AG10803 (cell line): ENCODE results near the gene LRFN5.

Experiments used
- DNase-seq: peaks from one replicate; pipeline ENCODE4 v3.0.0; 2010; ENCODE audit warnings: low read depth
- H3K4me3 ChIP-seq: 2 replicates; pipeline ENCODE4 v1.5.1; 2011; ENCODE audit warnings: mild to moderate bottlenecking, low read length, control low read depth
- TF ChIP-seq, protein P1 (sequence below): conservative IDR thresholded peaks from 2 replicates; pipeline ENCODE4 v1.5.1; 2011; ENCODE audit warnings: mild to moderate bottlenecking, low read length, control low read depth, inconsistent platforms

Gene LRFN5

DNA sequence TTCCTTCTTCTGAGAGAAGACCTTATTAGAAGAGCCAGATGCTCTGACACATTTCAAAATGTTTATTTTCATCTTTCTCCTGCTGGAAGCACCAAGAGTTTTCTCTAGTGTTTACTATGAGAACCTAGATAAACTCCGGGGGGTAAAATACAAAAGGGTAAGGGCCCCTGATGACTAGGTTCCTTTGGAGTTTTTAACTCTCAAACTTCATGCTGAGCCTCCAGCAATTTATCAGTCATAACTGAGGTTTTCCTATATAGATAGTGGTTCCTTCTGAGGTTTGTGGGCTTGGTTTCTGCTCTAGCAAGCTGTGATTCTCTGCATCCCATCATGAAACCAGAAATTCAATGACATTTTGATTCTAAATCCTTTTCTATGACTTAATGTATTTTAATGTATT lies 210.9 kb downstream of the LRFN5 start:
- TF ChIP-seq, protein P1, sequence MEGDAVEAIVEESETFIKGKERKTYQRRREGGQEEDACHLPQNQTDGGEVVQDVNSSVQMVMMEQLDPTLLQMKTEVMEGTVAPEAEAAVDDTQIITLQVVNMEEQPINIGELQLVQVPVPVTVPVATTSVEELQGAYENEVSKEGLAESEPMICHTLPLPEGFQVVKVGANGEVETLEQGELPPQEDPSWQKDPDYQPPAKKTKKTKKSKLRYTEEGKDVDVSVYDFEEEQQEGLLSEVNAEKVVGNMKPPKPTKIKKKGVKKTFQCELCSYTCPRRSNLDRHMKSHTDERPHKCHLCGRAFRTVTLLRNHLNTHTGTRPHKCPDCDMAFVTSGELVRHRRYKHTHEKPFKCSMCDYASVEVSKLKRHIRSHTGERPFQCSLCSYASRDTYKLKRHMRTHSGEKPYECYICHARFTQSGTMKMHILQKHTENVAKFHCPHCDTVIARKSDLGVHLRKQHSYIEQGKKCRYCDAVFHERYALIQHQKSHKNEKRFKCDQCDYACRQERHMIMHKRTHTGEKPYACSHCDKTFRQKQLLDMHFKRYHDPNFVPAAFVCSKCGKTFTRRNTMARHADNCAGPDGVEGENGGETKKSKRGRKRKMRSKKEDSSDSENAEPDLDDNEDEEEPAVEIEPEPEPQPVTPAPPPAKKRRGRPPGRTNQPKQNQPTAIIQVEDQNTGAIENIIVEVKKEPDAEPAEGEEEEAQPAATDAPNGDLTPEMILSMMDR = no peak
- no peak overlapping the region for H3K4me3 ChIP-seq
- no peak for DNase-seq

DNA sequence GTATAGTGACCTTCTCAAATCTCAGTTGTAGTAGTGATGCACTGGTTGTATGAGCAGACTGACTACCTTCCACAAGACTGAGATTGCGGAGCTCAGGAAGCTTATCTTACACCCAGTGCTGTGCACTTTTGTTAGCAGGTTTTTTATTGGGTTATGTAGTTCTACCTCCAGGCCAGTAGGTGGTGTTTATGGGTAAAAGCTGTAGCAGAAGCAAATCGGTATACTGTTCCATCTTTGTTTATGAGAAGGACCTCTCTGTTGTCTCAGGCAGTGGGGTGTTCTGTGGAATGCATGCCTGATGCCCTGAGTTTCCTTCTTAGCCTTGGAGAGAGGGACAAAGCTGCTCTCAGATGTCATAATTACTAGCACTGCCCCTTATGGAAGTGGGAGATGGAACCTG lies 217.8 kb downstream of the LRFN5 start:
- no peak overlapping the region for H3K4me3 ChIP-seq
- no peak for DNase-seq
- TF ChIP-seq, protein P1 = 0 out of 2 replicates have a peak, but pooled peaks have one; percentile 8

DNA sequence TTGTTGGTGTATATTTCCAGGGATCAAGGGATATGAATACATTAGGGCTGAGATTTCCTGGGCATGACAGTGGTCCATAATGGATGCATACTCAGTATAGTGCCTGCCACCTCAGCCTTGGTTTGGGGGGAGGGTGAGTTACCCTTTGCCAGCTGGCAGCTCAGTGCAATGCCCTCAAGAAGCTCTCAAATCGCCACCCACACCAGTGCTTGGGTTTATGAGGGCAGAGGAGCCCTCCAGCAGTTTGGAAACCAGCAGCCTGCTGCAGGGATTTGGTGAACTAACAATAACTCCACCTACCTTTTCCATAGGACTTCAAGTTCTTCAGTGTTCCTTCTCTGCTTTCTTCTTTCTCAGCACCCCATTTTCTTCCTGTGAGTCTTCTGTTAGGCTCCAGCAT lies 218.9 kb downstream of the LRFN5 start:
- TF ChIP-seq, protein P1 = no peak
- no peak for DNase-seq

DNA sequence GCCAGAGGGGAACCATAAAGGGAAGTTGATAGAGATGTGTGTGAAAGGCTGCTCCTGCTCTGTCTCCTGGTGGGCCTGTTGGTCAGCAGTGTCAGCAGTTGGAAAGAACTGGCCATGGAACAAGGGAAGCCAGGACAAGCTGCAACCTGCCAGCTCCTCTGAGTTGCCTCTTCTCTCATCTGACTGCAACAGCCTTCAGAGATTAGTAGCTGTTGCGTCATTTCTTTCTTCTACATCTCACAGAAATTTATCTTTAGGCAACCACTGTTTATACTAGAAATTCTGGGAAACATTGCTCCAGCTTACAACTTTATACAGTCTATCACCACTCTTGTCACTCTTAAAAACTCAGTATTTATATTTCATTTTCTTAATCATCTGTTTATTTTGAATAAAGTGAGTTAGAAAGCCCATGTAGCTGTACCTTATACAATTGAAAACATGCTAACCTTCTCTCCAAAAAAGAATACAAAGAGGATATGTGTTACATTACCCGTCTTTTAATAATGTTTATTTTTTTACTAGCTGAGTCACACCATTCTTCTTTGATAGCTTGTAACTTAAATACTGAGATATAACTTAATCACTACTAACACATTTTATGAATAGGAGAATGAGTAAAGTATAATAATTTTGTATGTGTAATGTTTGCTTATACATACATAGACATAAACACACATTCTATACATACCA lies 224.2 kb downstream of the LRFN5 start:
- peak; percentile 1 for DNase-seq
- TF ChIP-seq, protein P1 = no peak
- no peak overlapping the region for H3K4me3 ChIP-seq

More for the DNA sequence above, 218.9 kb downstream of the LRFN5 start:
- H3K4me3 ChIP-seq = no peak overlapping the region

DNA sequence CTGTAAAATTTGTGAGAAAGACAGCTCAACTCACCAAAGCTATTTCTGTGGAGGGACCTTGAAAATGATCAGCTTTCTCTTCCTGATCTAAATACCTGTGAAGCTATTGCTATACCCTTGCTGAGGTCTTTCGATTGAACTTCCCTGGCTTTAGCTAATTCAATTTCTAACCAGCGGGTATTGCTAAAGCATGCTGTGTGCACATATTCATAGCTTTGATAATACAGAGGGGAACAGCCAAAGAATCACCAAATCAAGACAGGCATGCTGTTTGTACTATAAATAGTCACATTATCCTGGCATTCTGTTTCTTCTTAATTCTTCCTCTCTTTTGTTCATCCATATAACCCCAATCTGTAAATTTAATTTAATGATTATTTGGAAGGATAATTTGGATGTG lies 233.0 kb downstream of the LRFN5 start:
- no peak for DNase-seq
- TF ChIP-seq, protein P1 = no peak

DNA sequence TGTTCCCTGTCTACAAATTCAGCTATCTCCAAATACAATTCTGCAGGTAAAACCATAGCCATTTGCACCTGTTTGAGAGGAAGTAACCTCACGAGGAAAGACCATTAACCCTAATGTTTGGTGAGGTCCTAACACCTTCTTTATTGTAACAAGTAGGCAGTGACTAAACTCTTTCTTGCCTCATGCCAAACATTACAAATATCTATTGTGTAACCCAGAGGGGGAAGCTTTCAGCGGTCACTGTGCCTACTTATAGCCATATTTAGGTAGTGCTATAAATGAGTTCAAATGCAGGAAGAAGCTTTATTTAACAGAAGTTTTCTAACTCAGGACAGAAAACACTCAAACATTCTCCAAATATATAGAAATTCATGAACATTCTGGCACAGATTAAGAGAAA lies 252.7 kb downstream of the LRFN5 start:
- DNase-seq = no peak
- TF ChIP-seq, protein P1 = no peak

More for the DNA sequence above, 233.0 kb downstream of the LRFN5 start:
- H3K4me3 ChIP-seq = no peak overlapping the region

DNA sequence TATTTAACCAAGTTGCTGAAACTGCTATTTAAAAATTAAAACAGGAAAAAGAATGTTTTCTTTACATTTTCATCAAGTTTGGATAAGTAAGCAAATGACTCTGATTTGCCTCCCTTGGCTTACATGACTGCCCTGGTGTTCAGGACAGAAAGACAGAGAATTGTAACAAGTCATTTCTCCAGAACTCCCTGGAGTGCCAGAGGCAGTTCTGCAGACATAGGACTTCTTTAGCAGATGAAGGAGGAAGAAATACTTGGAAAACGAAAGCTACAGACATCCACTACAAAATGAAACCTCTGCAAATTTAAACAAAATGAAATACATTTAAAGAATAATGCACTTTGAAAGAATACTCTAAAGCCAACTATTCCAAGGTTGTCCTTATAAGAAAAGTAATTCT lies 253.9 kb downstream of the LRFN5 start:
- H3K4me3 ChIP-seq = no peak overlapping the region
- DNase-seq = no peak
- TF ChIP-seq, protein P1 = no peak

More for the DNA sequence above, 252.7 kb downstream of the LRFN5 start:
- H3K4me3 ChIP-seq = no peak overlapping the region
